ENCODE data around the gene ARHGEF37. TPM values are rescaled to one million over a fixed set of nuclear protein-coding genes. Genes with fewer than 3 reads are reported as not detected.

ARHGEF37 gene
- total and polyA plus RNA-seq, 9 of the 15 experiments (the other 6 are each of a cell fraction or from before 2014, with no cell fraction given): 0.01 to 0.27 (median 0.05) TPM

DNA sequence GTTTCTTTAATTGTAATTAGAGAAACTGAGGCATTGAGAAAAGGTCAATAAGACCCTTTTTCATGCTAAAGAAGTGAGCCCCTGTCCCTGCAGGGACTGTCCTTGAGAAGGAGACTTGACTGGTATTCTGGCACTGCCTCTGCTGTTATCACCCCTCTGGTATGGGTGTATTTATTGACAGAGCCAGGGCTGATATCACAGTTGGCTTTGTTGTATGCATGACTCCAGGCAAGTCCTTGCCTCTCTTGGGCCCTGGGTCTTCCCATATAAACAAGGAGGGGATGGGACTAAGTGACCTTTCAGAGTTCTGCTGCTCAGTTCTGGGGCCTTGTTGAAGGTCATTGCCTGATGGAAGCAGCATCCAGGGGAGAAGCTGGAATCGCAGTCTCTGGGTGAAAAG, 77.0 kb downstream of the ARHGEF37 start:
- DNase-seq (ENCODE audit: extremely low read depth in 1 of 4, low spot score in 3 of 4) (no peak), FAIRE-seq (no peak), ATAC-seq (no peak)
- Histone ChIP-seq H2AFZ (ENCODE audit: low read depth, low read length) (no peak overlapping the region), H3K4me2 (ENCODE audit: insufficient read depth, low read length) (no peak overlapping the region), H3K79me2 (ENCODE audit: control insufficient read depth, insufficient read depth, low read length) (no peaks in the 10 kb centered on the region), H3K9me1 (ENCODE audit: control insufficient read depth, insufficient read depth, low read length) (no peaks in the 10 kb centered on the region), H3K9me3 (replicated peaks; ENCODE audit: control insufficient read depth, insufficient read depth, low read depth, low read length) (no peaks in the 10 kb centered on the region), H3K9ac (ENCODE audit: insufficient read depth in 1 of 2, low read depth in 2 of 2, low read length in 2 of 2) (no peak overlapping the region), H3K36me3 (ENCODE audit: control insufficient read depth, insufficient read depth, low read length) (no peaks in the 10 kb centered on the region), H4K20me1 (replicated peaks; ENCODE audit: control insufficient read depth, insufficient read depth, low read length) (no peaks in the 10 kb centered on the region), H3K27me3 (ENCODE audit: control insufficient read depth in 2 of 2, insufficient read depth in 2 of 2, low read length in 2 of 2) (no peaks in the 10 kb centered on the region; a peak in 1 of 5 replicates), H3K4me3 (no peak overlapping the region), H3K27ac (ENCODE audit: extremely low read depth, low read depth, low read length) (no peak overlapping the region), H3K4me1 (replicated peaks in 1 of 2; ENCODE audit: control insufficient read depth in 2 of 2, insufficient read depth in 2 of 2, low read length in 2 of 2) (peaks cover 0 to 9% of the 10 kb centered on the region in 2 experiments; a peak in 2 of 5 replicates)
- no TSS peak for BruUV-seq (replicated peaks)
- ChIA-PET POLR2A (interaction anchor here (1.1 to 1.3 kb wide), 2 partner anchors 9 to 71 kb away, joined by 3 to 6 read pairs; no protein-coding TSS in a partner anchor), CTCF (ENCODE audit: low intra/inter-chr PET ratio) (no interaction called here)
- intact Hi-C loops (cut with micrococcal nuclease) (no loop called here), in situ Hi-C loops (cut with MboI) (no loop called here)
- WGBS (ENCODE audit: insufficient coverage, low coverage, missing lambda C conversion rate): 71% methylated on average over 1 of the region's 1 CpG
- TF ChIP-seq CCAR2 (IDR thresholded peaks at IDR 0.05; ENCODE audit: low read depth, low read length) (no peak), NCOR1 (IDR thresholded peaks at IDR 0.05) (no peak), TBL1XR1 (IDR thresholded peaks at IDR 0.05; ENCODE audit: low read length in 2 of 2) (no peak), SRSF9 (IDR thresholded peaks at IDR 0.05; ENCODE audit: borderline replicate concordance, low read depth, low read length) (no peak), PHF20 (IDR thresholded peaks at IDR 0.05; ENCODE audit: partially characterized antibody) (no peak), KAT8 (IDR thresholded peaks at IDR 0.05; ENCODE audit: low read depth) (no peak), SMC3 (conservative IDR thresholded peaks at IDR 0.05; ENCODE audit: insufficient read depth, low read depth, low read length) (no peak), ZBTB7A (IDR thresholded peaks at IDR 0.05; ENCODE audit: borderline replicate concordance, control insufficient read depth, low read depth, low read length) (no peak), CBFA2T3 (IDR thresholded peaks at IDR 0.05) (no peak)
- TF ChIP-seq, protein P1, sequence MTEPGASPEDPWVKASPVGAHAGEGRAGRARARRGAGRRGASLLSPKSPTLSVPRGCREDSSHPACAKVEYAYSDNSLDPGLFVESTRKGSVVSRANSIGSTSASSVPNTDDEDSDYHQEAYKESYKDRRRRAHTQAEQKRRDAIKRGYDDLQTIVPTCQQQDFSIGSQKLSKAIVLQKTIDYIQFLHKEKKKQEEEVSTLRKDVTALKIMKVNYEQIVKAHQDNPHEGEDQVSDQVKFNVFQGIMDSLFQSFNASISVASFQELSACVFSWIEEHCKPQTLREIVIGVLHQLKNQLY (CRISPR knock-in tag; conservative IDR thresholded peaks at IDR 0.05): no peak

Measured in K562 (cell line).